ENCODE results near the gene CAMK2B.

GRCh38 chr7:44283381-44284211, 41.8 kb downstream of the CAMK2B start:
- TF ChIP-seq, protein P1, sequence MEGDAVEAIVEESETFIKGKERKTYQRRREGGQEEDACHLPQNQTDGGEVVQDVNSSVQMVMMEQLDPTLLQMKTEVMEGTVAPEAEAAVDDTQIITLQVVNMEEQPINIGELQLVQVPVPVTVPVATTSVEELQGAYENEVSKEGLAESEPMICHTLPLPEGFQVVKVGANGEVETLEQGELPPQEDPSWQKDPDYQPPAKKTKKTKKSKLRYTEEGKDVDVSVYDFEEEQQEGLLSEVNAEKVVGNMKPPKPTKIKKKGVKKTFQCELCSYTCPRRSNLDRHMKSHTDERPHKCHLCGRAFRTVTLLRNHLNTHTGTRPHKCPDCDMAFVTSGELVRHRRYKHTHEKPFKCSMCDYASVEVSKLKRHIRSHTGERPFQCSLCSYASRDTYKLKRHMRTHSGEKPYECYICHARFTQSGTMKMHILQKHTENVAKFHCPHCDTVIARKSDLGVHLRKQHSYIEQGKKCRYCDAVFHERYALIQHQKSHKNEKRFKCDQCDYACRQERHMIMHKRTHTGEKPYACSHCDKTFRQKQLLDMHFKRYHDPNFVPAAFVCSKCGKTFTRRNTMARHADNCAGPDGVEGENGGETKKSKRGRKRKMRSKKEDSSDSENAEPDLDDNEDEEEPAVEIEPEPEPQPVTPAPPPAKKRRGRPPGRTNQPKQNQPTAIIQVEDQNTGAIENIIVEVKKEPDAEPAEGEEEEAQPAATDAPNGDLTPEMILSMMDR (optimal IDR thresholded peaks at IDR 0.05 in 1 of 3, IDR thresholded peaks at IDR 0.05 in 1 of 3, conservative IDR thresholded peaks at IDR 0.05 in 1 of 3; ENCODE audit: extremely low read depth in 1 of 3, insufficient read depth in 2 of 3, low read length in 3 of 3) = no peak
- no peak for TF ChIP-seq EZH2 (IDR thresholded peaks at IDR 0.05; ENCODE audit: low read length)
